ENCODE data around the gene PCMT1. TPM values are rescaled to one million over a fixed set of nuclear protein-coding genes. Genes with fewer than 3 reads are reported as not detected.
"Not testable (repeated sequence)": the region's sequence is repeated elsewhere in the genome, so short reads cannot be mapped to it uniquely, and the experiment has no call there.

The PCMT1 gene
- total RNA-seq, 1 experiment from 2014 or later, result 117 TPM

- ChIA-PET CTCF (interaction anchor here (0.6 to 1.2 kb wide), 3 partner anchors 101 to 273 kb away, joined by 3 to 4 read pairs (median 3); no protein-coding TSS in a partner anchor), POLR2A (interaction anchor here (0.7 to 0.8 kb wide), 2 partner anchors 20 to 312 kb away, joined by 3 read pairs; no protein-coding TSS in a partner anchor)
- intact Hi-C loops (cut with micrococcal nuclease), result no loop called here
- Mint-ChIP-seq H3K4me1 (ENCODE audit: insufficient read depth, unreplicated experiment) (no peaks in the 10 kb centered on the region), H3K9me3 (ENCODE audit: unreplicated experiment) (no peaks in the 10 kb centered on the region), H3K36me3 (ENCODE audit: insufficient read depth, unreplicated experiment) (peaks cover 92% of the 10 kb centered on the region), H3K4me3 (ENCODE audit: unreplicated experiment) (no peak overlapping the region), H3K27me3 (ENCODE audit: insufficient read depth, unreplicated experiment) (no peaks in the 10 kb centered on the region), H3K27ac (ENCODE audit: low read depth, unreplicated experiment) (no peak overlapping the region)
- no peak for DNase-seq (ENCODE audit: unreplicated experiment)
- no peak for TF ChIP-seq CTCF (IDR thresholded peaks at IDR 0.05; ENCODE audit: unreplicated experiment)
- BruUV-seq (replicated peaks), result no TSS peak
These were observed 16.3 kb upstream of the PCMT1 start for GRCh38 chr6:149733089-149733720.

DNA sequence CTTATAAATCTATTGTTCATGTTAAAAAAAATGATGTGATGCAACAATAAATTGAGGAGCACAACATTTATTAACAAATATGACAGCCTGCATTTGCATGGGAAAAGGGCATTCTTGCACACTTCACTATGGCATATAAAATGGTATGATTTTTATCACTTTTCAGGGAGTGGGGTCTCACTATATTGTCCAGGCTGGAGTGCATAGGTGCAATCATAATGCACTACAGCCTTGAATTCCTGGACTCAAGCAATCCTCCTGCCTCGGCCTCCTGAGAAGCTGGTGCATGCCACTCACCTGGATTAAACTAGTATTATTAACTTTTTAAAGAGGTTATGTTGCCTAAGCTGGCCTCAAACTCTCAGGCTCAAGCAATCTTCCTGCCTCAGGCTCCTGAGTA lies 14.6 kb upstream of the PCMT1 start:
- ChIA-PET CTCF (interaction anchor here (1.7 kb wide), 1 partner anchor 11 kb away, joined by 8 read pairs; no protein-coding TSS in a partner anchor), POLR2A (interaction anchor here (0.6 to 1.1 kb wide), 2 partner anchors 11 to 12 kb away, joined by 3 read pairs; partner anchors contain the start of gene NUP43)
- no peak overlapping the region for H3K27ac Mint-ChIP-seq (ENCODE audit: low read depth, unreplicated experiment)
- intact Hi-C loops (cut with micrococcal nuclease), result no loop called here
- no peaks in the 10 kb centered on the region for H3K9me3 Mint-ChIP-seq (ENCODE audit: unreplicated experiment)
- H3K4me3 Mint-ChIP-seq (ENCODE audit: unreplicated experiment), result no peak overlapping the region
- no peak for DNase-seq (ENCODE audit: unreplicated experiment)
- BruUV-seq (replicated peaks), result no TSS peak
- no peaks in the 10 kb centered on the region for H3K4me1 Mint-ChIP-seq (ENCODE audit: insufficient read depth, unreplicated experiment)
- TF ChIP-seq CTCF (IDR thresholded peaks at IDR 0.05; ENCODE audit: unreplicated experiment), result no peak
- no peaks in the 10 kb centered on the region for H3K27me3 Mint-ChIP-seq (ENCODE audit: insufficient read depth, unreplicated experiment)
- H3K36me3 Mint-ChIP-seq (ENCODE audit: insufficient read depth, unreplicated experiment), result peaks cover 93% of the 10 kb centered on the region

DNA sequence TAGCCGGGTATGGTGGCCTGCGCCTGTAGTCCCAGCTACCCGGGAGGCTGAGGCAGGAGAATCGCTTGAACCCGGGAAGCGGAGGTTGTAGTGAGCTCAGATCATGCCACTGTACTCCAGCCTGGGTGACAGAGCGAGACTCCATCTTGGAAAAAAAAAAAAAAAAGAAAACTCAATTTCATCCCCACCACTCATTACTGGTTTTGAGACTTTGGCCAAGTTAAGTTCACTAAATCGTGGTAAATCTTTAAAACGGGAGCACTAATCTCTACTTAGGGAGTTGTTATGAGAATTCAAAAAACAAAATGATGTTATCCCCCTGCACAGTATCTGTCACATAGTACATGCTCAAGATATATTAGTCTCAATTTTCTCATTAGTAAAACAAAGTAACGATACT lies 4.3 kb upstream of the PCMT1 start:
- H3K9me3 Mint-ChIP-seq (ENCODE audit: unreplicated experiment); H3K27me3 Mint-ChIP-seq (ENCODE audit: insufficient read depth, unreplicated experiment); DNase-seq (ENCODE audit: unreplicated experiment); H3K4me1 Mint-ChIP-seq (ENCODE audit: insufficient read depth, unreplicated experiment); BruUV-seq (replicated peaks); intact Hi-C loops (cut with micrococcal nuclease): not testable (repeated sequence)
- POLR2A ChIA-PET, result interaction anchor here (0.9 to 8.6 kb wide), 14 partner anchors 9 to 142 kb away, joined by 3 to 138 read pairs (median 4); partner anchors contain the start of gene LATS1
- peaks cover 38% of the 10 kb centered on the region for H3K36me3 Mint-ChIP-seq (ENCODE audit: insufficient read depth, unreplicated experiment)
- peak overlapping the region; percentile 94 for H3K4me3 Mint-ChIP-seq (ENCODE audit: unreplicated experiment)
- CTCF ChIA-PET, result interaction anchor here (0.6 to 1.9 kb wide), 7 partner anchors 11 to 1689 kb away, joined by 3 to 10 read pairs (median 3); no protein-coding TSS in a partner anchor
- H3K27ac Mint-ChIP-seq (ENCODE audit: low read depth, unreplicated experiment), result peak overlapping the region; percentile 80

DNA sequence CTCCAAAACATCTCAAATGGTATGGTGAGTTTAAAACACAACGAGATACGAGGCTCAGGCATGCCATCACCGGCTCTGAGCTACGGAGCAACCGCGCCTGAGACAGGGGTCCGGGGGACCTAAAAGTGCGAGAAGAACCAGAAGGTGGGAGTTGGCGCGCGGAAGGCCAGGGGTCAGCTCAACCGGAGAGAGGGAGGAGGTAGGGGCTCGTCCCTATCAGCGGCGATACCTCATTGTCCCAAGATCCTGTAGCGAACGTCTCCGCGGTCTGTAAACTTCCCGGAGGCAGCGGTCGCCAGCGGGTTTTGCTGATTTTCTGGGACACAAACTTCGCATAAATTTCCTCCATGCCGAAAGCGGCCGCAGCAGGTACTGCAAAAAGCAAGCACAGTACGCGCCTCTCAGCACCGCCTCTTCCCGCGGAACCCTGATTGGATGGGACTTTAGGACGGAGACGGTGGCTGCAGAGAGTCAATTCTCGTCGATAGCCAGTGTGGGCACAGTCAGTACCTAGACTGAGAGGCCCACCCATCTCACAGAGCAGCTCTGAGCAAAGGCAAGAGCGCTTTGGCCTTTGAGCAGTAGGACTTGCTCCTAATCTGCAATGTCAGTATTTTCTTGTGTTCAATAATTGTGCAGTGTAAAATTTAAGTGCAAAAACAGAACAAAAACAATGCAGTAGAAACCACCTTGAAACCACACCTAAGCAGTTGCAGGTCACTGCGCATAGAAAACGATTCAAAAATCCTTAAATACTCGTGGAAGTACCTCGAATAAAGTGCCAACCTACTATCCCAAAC lies 3.2 kb upstream of the PCMT1 start, which contains the start of gene NUP43:
Gene NUP43, minus strand, starts transcription at position 383 of the 800 bp plus-strand sequence. Its CDS starts 34 bp downstream, at position 349.
- Mint-ChIP-seq H3K27ac (ENCODE audit: low read depth, unreplicated experiment) (peak within 1 kb of the TSS; percentile 80), H3K9me3 (ENCODE audit: unreplicated experiment) (no peaks in the 10 kb centered on the region), H3K27me3 (ENCODE audit: insufficient read depth, unreplicated experiment) (no peaks in the 10 kb centered on the region), H3K4me3 (ENCODE audit: unreplicated experiment) (peak within 1 kb of the TSS; percentile 94), H3K4me1 (ENCODE audit: insufficient read depth, unreplicated experiment) (peaks cover 8% of the 10 kb centered on the region), H3K36me3 (ENCODE audit: insufficient read depth, unreplicated experiment) (peaks cover 27% of the 10 kb centered on the region)
- peak; percentile 33 for TF ChIP-seq CTCF (IDR thresholded peaks at IDR 0.05; ENCODE audit: unreplicated experiment)
- intact Hi-C loops (cut with micrococcal nuclease), result no loop called here
- BruUV-seq (replicated peaks), result TSS peak; percentile 52
- peak; percentile 94 for DNase-seq (ENCODE audit: unreplicated experiment)
- ChIA-PET CTCF (interaction anchor here (0.6 to 1.9 kb wide), 8 partner anchors 10 to 1120 kb away, joined by 3 to 10 read pairs (median 4); no protein-coding TSS in a partner anchor), POLR2A (interaction anchor here (0.5 to 8.6 kb wide), 21 partner anchors 10 to 1683 kb away, joined by 3 to 138 read pairs (median 3); partner anchors contain the start of gene LATS1)

GRCh38 chr6:149749082-149749593 lies 403 bp upstream of the PCMT1 start:
- Mint-ChIP-seq H3K27ac (ENCODE audit: low read depth, unreplicated experiment) (peak overlapping the region; percentile 88), H3K4me3 (ENCODE audit: unreplicated experiment) (peak overlapping the region; percentile 88)
- H3K4me1 Mint-ChIP-seq (ENCODE audit: insufficient read depth, unreplicated experiment); intact Hi-C loops (cut with micrococcal nuclease); DNase-seq (ENCODE audit: unreplicated experiment); H3K36me3 Mint-ChIP-seq (ENCODE audit: insufficient read depth, unreplicated experiment); H3K9me3 Mint-ChIP-seq (ENCODE audit: unreplicated experiment); H3K27me3 Mint-ChIP-seq (ENCODE audit: insufficient read depth, unreplicated experiment): not testable (repeated sequence)
- POLR2A ChIA-PET, result interaction anchor here (1.1 to 8.6 kb wide), 13 partner anchors 11 to 204 kb away, joined by 3 to 138 read pairs (median 8); partner anchors contain the start of genes GINM1, LATS1 and PPIL4
- CTCF ChIA-PET, result interaction anchor here (0.6 to 0.7 kb wide), 2 partner anchors 13 to 186 kb away, joined by 3 read pairs; no protein-coding TSS in a partner anchor
- TSS peak; percentile 60 for BruUV-seq (replicated peaks)
